Measurements from ENCODE around the gene ELP5.
"Not testable (repeated sequence)": the region's sequence is repeated elsewhere in the genome, so short reads cannot be mapped to it uniquely, and the experiment has no call there.

Gene ELP5

DNA sequence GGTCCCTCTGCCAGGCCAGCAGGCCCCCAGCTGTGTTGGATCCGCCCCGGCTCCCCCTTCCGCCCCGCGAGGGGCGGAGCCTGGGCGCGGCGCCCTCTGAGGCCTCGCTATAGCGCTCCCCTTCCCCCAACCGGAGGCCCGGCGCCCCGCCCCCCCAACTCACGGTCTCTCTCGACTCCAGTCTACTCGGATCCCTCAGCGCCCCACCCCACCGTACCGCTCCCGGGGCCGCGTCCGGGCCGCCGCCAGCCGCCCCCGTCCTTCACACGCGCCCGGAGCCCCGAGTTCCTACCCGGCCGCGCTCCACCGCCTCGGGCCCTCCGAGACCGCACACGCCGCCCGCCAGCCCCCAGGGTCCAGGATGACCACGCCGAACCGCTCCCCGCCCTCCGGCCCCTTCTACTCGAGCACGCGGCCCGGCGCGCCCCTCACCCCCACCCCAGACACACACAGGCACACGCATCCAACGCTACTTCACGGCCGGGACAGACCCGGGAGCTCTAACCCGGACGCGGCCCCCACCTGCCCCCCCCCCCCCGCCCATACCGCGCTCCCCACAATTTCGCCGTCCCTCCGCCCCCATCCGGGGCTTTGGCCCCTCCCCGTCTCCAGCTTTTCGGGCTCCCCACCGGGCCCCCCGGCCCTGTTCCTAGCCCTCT is 14.1 kb upstream of the ELP5 start:
- peak; percentile 23 for DNase-seq

DNA sequence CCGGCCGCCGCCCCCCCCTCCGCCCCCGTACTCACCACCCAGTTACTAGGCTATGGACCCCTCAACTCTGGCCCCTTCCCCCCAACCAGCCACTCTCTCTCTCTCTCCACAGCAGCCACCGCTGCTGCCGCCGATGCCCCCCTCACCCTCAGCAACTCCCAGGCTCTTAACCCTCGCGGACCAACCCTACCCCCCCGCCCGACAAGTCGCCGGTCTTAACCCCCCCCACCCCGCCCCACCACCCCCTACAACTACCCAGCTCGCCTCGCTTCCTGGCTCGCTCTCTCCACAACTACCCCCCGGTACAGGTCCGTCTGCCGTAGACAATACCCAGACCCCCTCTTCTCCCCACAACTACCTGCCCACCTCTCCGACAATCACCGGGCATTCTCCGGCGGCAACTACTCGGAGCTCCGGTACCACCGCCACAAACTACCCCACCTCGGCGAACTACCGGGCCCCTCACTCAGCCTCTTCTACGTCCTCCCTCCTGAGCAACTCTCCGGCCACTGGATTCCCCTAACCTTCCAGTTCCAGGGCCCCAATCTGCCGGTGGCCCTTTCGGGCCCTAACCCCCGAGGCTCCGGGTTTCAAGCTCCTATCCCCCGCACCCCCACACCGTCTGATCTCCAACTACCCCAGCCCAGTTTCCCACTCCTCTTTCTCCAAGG is 13.5 kb upstream of the ELP5 start:
- no peak for DNase-seq

DNA sequence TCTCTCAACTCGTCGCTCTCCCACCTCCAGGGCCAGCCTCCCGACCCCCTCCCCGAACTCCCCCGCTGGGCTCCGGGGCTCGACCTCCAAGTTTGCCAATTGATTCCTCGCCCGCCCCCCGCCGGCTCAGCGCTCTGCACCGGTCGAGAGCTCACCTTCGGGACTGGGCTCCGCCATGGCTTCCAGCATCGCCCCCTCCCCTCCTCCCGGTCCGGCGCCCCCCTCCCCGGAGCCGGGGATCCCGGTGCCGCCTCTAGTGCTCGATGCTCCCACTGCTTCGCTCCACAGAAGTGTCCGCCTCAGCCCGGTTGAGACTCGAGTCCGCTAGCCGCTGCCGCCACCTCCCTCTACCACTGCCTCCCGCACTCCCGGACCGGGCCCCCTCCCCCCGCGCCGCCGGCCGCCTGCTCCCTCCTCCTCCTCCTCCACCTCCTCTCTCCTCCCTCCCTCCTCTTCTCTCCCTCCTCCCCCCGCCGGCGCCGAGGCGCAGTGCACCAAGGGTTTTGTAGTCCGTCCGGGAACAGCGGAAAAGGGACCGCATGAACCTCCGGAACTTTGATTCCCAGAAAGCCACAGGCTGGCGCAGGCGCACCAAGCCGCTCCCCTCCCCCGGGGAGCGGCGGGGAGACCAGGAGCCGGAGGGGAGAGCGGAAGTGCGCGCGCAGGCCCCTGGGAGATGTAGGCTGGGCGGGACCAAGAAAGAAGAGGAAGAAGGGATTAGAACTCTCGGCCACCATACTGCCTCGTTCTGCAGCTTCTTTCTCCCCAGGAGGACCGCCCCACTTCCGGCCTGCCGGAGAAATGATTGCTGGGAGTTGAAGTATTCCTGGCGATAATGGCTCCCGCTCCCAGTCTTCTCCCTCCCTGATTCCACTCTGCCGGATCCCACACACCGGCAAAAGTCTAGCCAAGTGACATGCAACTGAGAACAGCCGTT is 12.7 kb upstream of the ELP5 start, which contains the start of gene PHF23:
Gene PHF23, minus strand, starts transcription at position 367 of the 937 bp plus-strand sequence. Its CDS starts 178 bp downstream, at position 189.
- DNase-seq: peak; percentile 100

DNA sequence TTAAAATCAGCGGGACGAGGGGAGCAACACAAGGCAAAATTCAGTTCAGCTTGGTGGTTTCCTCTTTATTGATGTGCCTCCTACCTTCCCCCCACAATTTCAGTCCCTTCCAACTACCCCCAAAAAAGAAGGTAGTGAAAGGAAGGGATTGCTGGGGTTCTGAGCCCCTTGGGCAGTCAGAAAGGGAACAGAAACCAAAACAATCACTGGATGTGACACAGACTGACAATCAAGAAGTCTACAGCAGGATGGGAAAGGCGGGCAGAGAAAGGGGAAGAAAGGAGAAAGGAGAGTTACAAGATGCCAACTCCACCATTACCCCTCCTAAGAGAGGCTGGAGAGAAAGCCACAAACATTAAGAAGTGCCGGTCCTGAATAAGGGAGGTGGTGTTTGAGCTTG is 11.6 kb upstream of the ELP5 start:
- DNase-seq: no peak

DNA sequence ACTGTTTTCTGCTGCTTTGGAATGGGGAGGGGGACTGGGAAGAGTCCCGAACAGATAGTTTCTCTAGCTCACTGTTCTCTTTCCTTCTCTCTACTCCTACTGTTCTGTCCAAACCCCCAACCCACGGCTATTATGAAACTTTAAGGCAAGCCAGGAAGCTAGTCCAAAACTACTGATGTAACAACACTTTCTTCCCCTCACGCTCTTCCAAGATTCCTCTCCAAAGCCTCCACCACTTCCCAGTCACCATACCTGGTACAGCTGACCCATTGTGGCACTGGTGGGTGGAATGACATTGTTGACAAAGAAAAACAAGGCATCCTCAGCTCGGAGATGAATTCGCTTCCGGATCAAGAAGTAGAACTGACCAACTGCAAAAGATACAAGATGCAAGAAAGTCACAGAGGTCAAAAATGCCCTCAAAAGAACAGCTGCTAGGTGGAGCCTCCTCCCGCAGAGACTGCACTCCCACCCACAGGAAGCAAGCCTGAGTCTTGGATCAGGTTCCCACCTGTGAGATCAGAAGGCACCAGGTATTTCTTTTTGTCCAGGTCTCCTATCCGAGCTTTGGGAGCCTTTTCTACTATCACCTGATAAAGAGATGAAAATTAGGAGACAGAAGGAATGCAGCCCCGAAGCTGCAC is 10.8 kb upstream of the ELP5 start:
- DNase-seq: no peak

DNA sequence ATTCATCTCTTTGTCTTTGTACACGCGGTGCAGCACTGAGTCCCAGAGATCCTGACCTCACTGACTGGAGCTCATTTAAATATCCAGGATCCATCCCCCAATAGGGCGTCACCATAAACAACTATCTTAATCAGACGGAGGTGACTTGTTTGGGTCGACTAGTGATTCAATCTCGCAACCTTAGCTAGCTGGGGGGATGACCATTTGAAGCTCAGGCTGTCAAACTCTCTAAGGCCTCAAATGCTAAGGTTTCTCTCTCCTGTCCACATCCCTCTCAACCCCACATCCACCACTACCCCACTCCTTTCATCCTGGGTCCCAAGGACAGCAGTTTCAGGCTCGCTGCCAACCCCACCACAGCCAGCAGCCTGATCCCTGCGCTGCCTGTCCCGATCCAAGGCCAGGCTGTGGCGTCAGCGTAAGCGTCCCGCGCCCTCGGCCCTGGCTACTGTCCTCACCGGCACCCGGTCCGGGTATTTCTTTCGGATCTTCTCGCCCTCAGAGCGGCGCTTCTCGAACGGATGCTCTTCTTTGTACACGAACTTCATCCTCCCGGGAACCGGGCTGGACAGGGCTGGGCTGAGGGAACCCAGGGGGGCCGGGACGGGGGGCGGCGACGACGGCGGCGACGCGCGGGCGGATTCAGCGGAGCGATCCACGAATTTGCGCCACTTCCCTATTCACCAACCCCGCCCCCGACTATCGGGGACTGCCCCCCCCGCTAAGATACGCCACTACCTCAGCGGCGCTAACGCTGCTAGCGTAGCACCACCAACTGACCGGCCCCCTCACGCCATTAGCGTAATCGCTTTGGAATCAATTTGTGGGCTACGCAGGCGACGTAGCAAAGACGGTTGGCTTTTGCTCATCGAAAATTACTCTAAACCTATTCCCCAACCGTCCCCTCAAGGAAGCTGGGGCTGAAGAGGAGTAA is 10.0 kb upstream of the ELP5 start, which contains the start of gene GABARAP:
Gene GABARAP, minus strand, starts transcription at position 667 of the 934 bp plus-strand sequence. Its CDS starts 119 bp downstream, at position 548.
- DNase-seq: peak; percentile 88

DNA sequence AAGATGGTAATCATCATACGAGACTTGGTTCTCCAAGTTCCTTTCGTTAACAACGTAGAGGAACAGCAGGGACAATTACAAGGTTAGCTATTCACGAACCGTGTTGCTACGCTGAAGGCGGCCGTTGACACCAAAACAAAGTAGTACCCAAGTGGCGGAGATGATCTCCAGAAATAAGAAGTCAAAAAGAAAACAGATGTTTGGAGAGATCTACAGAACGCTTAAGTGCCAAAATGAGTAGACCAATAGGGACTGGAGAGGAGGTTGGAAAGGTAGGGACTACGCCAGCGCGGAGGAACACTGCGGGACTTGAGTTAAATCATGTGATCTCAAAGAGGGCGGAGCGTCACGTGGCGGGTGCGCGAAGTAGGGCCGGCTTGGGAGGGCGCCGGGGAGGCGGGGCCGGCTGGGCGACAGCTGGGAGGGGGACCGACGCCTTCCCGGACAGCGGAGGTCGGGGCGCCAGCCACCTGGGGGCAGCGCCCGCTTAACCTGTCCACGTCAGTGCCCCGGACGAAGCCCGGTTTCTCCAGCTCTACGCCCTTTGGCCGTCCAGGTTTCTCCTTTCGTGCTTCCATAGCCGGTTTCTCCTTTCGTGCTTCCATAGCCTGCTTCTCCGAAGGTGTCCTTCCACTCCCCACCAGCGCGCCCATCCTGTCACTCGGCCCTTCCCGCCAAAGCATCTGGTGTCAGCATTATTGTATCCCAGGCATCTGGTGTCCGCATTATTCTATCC is 9.1 kb upstream of the ELP5 start:
- DNase-seq: peak; percentile 96

DNA sequence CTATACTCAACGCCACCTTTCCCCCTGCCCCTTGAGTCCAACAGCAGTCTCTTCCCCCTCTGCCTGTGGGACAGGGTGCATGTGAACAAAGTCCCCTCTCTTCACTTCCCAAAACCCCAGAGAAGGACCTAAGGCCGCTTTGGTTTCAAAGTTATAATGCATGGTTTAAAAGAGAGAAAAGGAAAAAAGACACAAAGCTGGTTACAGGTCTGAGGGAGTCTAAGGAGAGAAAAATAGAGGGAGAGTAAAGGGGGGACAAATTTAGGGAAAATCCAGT is 8.6 kb upstream of the ELP5 start:
- DNase-seq: no peak

DNA sequence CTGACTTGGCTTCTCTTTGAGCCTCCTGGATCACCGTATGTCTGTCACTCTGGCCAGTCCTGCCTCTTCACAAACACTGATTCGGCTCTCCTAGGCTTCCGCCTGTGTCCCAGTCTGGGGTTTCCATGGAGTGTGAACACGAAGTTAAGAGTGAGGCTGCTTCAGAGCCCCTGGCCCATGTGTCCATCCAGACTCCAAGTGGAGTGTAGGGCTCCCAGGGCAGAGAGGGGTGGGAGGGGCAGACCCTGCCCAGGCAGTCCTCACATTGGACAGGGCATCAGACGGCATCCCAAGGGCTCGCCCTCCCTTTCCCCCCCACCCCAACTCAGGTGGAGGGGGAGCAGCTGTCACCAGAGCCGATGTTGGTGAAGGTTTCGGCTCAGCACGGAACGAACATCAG is 8.2 kb upstream of the ELP5 start:
- not testable (repeated sequence) for DNase-seq

DNA sequence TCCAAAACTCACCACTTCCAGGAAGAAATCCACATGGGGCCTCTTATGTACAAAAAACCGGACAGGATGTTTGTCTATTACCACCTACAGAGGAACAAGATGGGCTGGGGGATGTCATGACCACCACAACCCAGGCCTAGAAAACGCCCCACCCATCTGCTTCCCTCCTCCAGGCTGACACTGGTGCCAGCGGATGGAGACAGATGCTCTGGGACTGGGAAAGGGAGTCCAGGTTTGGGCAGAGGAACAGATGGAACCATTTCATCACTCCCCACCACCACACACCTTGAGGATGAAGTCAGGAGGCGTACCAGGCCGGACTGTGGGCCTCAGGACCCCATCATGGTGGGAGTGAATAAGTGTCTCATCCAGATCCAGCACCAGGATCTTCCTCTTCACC is 5.2 kb upstream of the ELP5 start:
- DNase-seq: no peak

DNA sequence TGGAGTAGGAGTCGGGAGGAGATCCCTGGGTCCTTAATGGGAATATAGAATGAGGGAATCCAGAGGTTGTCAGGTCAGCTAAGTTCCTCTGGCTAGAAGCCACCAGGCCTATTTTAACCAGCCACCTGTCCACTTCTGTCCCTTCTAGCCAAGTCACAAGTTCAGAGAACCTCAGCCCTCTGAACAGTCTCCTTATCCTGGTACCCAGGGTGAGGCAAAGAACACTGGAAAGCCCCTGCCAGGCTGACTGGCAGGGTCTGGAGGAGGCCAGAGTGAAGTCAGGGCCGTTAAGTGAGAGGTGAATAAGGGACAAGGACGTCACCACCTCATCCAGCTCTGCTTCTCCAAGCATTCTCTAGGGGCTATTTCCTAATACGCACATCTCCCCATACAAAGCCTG is 3.2 kb upstream of the ELP5 start:
- DNase-seq: no peak

DNA sequence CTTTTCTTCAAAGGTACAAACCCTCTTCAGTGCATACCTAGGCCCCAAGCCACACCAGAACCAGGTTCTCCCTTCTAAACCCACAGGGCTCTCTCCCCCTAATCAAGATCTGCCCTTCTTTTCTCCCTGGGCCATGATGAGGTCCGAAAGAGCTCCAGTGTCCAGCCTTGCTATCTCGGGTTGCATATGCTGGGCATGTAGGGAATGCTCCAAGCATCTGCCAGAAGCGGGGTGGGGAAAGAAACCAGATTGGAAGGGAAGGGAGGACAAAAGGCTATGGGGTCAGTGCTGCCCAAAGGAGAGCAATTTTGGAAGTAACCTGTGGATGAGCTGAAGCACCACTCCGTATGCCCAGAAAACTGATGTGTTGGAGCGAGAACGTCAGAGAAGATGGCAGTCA is 2.8 kb upstream of the ELP5 start:
- DNase-seq: no peak

DNA sequence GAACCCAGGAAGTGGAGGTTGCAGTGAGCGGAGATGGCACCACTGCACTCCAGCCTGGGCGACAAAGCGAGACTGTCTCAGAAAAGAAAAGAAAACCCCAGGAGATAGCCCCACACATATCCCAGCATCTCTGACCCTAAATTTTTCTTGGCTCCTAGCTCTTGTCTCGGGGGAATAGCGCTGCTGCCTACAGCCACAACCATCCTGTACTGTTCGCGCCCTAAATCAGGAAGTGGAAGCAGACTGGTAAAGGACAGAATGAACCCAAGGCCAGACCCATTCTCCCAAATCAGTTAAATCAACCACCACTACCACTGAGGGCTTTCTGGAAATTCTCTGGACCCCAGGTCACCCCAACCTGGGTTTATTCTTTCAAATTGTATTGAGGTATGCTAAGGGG is 2.2 kb upstream of the ELP5 start:
- DNase-seq: no peak

DNA sequence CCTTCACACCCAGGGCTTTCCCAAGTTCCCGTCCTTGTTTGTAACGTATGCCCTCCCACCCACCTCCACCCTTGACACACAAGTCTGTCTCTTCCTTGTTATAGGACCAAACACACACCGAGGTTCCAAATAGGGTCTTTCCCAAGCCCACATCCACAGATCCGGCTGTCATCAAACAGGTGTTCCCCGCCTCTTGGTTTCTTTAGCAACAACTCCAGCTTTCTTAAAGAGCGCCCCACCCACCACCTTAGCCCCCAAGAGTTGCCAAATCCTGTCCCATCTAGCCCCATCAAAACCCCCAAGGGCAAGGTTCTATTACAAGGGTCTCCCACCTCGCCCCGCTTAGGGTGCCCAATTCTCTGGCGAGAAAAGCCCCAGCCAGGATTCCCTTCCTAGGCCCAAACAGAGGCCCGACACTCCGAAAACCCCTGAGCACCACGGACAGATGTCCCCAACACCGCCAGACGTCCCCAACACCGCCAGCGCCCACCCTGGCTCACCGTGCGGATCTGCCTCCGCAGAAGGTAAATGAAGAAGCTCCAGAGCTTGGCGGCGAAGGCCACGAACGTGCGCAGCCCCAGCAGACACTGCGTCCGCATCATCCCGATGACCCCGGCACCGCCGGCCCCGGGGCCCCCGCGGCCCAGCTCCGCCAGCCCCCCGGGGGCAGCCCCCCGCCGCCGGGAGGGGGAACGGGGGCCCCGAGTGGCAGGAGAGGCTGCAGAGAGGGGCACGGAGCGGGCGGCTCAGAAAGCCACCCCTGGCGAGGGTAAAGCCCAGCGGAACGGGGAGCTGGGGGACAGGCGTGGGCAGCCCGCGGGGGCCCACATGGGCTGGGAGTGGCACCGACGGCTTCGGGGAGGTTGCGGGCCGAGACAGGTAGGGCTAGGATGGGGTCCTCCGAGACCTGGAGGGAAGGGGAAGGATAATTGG is 1.1 kb upstream of the ELP5 start:
- DNase-seq: no peak

DNA sequence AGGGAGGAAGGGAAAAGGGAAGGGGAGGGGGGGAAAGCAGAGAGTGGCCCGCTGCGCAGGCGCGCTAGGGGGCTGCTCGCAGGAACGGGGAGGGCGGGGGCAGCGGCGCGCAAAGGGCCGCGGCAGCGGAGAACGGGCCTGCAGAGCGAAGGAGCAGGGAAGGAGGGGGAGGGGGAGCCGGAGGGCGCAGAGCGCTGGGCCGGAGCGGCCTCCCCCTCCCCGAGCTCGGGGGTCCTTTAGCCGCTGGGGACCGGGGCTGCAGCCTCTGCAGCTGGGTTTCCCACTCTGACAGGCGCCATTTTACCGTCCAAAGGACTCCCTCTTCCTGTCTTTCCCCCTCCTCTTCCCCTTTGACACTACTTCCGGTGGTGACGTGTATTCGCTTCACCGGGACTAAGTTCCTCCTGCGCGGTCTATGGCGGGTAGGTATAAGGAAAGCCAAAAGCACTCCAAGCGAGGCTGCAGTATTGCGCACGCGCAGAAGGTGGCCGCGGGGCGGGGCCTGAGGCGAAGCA is 297 bp upstream of the ELP5 start, which contains the start of gene CTDNEP1:
Gene CTDNEP1, minus strand, starts transcription at position 74 of the 515 bp plus-strand sequence. CDS start 438 bp downstream, outside the sequence.
- DNase-seq: peak; percentile 100

DNA sequence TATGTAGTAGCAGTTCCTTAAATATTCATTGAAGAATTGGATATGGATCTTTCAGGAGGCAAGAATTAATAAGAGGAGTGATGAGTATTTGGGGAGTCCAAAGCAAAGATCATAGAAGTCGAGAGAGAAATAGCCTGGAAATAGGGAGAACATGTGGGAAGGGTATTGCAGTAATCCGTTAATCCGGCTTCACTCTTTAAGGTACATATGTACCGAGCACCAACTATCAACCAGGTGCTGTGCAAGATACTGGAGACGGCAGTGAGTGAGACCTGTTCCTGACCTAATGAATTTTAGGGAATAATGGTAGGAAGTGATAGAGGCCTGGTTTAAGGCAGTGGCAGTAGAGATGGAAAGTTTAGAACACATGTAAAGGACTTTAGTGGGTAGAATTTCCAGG is 1.1 kb downstream of the ELP5 start:
- no peak for DNase-seq

DNA sequence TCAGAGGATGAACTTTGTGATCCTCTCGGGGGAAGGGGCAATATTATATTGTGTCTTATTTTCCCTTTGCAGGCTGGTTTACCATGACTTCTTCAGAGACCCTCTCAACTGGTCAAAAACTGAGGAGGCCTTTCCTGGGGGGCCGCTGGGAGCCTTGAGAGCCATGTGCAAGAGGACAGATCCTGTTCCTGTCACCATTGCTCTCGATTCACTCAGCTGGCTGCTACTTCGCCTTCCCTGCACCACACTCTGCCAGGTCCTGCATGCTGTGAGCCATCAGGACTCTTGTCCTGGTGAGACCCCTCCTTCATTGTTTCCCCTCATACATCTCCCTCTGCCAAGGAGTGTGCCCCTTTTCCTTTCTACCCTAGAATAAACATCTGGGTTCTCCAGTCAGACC is 2.5 kb downstream of the ELP5 start:
- no peak for DNase-seq

DNA sequence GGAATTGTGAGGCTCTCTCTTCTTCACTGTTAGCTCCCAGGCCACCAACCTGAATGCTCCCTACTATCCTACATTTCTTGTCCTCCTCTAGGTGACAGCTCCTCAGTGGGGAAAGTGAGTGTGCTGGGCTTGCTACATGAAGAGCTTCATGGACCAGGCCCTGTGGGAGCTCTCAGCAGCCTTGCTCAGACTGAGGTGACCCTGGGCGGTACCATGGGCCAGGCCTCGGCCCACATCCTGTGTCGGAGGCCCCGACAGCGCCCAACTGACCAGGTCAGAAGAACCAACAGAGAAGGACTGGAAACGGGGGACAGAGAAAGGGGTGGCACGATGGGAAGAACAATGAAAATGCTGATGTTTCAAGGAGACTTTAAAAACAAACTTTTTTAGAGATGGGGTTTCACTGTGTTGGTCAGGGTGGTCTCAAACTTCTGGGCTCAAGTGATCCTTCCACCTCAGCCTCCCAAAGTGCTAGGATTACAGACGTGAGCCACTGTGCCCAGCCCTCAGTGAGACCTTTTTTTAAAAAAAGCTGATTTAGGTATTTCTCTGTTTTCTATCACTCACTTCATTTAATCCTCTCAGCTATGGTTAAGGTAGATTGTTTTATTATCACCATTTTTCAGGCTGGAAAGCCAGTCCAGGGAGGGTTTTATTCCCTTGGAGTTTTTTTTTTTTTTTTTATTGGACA is 4.9 kb downstream of the ELP5 start:
- no peak for DNase-seq
